HTERT RPE-1 (cell line): ENCODE measurements around the gene DAB1.

Experiments
- in situ Hi-C: fragments of 300-500 bp; cut with MboI; formaldehyde crosslinking; loops from 4 replicates; pipeline ENCODE4 v1.14.3; 2020; ENCODE audit warnings: low sequenced_read_pairs

Gene DAB1

DNA sequence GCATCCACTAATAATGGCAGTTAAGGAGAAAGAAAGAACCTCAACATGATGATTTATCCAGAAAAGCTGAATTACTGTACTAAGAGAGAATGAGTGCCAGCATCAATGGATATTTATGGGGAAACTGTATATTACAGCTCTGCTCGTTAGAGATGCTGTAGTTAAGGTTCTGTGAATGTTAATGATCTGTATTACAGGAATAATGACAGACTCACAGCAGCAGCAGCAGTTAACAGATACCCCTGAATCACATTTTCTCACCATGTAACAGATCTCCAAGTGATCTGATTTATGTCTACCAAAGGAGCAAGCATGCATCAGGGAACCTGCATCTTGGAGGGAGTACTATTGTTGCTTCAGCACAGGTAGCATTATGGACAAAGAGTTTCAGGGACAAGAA is 377.4 kb downstream of the DAB1 start:
- in situ Hi-C loops, result no loop called here

DNA sequence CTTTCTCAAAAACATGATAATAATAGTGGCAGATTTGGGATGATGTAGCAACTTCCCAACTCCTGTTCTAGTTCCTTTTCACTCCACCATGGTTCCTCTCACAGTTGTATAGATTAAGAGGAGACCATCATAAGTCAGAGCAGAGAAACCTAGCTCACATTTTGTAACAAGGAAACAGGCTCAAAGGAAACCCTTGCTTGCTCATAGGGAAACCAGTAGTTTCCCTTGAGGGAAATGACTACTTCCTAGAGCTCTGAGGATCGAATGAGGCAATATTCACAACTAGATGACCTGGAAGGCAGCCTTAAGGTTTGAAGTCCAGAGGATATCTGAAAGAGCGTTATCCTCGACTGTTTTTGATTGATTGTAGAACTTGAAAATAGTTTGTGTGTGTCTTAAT is 382.0 kb downstream of the DAB1 start:
- in situ Hi-C loops, result no loop called here

DNA sequence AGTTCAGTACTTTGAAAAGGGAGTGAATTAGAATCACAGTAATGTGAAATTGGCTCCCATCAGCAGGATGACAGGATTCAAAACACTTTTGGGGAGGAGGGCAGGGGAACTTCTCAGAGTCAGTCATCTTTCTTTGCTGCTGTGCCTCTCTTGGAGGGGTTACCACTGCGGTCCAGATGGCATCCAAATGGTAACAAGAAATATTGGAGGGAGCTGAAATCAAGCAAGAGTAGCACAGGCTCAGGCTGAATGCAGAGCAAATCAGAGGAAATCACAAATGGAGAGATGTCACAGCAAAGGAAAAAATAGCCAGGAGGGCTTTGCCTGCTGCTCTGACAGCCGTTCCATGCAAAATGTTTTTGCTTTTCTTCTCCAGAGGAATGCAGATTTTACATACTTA is 383.0 kb downstream of the DAB1 start:
- in situ Hi-C loops, result no loop called here

DNA sequence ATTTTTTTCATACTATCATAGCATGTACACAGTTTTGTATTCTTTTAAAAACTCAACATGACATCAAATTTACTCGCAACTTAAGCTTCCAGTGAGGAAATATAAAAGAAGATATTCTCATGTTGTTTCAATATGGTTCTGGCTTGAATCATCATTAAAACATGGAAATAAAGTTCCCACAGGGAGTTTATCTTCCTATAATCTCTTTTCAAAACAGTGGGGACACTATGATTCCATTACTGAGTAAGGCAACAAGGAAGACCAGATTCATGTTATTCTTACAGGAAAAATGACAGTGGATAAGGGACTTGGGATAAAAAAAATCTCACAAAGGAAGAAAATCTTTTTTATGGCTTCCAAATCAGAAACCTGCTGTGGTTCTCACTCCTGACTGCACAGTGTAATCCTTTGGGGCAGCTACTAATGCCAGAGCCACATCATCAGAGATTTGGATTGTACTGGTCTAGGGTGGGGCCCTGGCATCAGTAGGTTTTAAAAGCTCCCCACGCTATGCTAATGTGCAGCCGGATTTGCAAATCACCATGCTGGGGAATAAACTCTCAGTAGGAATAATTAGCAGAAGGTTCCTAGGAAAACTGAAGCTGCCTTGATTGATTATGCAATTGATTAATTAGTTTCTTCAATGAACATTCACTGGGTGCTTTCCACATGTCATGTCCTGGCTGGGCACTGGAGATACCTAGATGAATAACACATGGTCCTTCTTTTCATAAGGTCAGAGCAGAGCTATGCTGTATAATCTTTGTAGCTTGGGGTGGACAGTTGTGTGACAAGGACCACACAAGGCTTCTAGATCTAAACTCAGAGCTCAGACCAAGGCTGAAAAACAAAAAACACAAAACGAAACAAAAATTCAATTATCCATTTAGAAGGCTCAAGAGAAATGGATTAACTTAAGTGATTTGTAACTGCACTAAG is 386.9 kb downstream of the DAB1 start:
- in situ Hi-C loops, result no loop called here

- in situ Hi-C loops, result no loop called here
Measured at GRCh38 chr1:57034713-57035112, 389.1 kb downstream of the DAB1 start.

DNA sequence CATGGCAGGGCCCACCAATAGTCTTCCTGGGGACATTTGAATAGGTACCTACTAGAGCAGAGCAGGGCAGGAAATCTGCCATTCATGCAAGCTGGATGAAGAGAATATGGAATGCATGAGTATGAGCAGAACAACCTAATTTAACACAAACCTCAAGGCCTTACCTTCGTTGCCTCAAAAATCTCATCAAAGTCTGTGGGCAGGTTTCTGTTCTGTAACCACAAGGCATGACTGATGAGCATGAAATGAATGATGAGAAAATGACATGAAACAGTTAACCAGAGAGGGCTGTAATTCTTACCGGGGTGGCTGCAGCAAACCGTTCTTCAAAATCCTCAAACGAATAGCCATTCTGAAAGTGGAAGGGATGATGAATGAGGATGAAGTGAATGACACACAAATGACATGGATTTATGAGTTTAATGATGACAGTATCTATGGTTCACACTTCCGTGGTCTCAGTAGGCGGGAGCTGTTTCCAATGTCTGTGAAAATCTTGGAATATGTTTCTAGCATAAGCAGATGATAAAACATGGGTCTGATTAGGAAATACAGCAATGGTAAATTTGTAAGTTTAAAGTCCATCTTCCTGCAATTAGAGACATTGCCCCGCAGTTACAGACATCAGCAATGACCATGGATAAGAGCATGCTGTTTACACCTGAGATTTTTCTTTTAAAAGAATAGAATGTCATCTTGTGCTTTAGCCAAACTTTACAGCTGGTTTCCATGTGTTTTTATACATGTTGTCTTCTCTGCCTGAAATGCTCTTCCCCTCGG is 390.4 kb downstream of the DAB1 start:
- in situ Hi-C loops, result no loop called here

- in situ Hi-C loops, result no loop called here
Measured at GRCh38 chr1:57026624-57027354, 397.1 kb downstream of the DAB1 start.

- in situ Hi-C loops, result no loop called here
Measured at GRCh38 chr1:57024855-57025254, 399.0 kb downstream of the DAB1 start.

- in situ Hi-C loops, result no loop called here
Measured at GRCh38 chr1:57024428-57024827, 399.4 kb downstream of the DAB1 start.

- in situ Hi-C loops, result no loop called here
Measured at GRCh38 chr1:57020216-57020615, 403.6 kb downstream of the DAB1 start.

- in situ Hi-C loops, result no loop called here
Measured at GRCh38 chr1:57019236-57019839, 404.5 kb downstream of the DAB1 start.

GRCh38 chr1:57018119-57018518 is 405.7 kb downstream of the DAB1 start:
- in situ Hi-C loops, result no loop called here

GRCh38 chr1:57017717-57018116 is 406.1 kb downstream of the DAB1 start:
- in situ Hi-C loops, result no loop called here

GRCh38 chr1:57017200-57017599 is 406.7 kb downstream of the DAB1 start:
- in situ Hi-C loops, result no loop called here

DNA sequence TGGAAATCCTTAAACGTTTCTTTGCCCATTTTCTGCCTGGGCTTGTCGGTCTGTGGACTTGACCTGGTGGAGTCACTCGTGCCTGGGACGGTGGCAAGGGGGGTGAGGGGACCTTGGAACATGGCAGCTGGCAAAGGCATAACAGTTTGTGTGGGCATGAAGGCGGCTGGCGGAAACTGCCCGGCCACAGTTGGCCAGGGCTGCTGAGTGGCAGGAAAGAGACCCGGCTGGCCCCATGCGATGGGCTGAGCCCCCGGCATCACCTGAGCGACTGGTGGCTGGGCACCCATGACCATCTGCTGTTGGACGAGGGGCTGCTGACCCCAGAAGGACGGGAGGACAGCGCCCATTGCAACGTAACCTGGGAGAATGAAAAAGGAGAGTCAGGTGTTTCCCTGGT is 408.8 kb downstream of the DAB1 start:
- in situ Hi-C loops, result no loop called here

DNA sequence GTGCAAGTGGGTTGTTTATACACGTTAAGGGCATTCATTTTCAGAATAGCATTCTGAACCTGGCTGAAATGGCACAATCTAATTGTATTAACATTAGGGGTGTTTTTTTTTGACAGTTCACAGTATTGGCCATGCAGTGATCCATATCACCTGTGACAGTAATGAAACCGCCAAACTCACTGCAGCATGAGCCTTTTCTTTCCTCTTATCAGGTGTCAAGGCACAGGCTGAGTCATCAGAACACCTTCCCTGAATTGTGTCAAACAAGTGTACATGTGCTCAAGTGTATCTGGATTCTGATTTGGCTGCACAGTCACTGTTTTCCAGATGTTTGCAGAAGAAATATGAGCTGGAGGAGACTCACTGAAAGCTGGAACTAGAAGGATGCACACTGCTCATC is 410.3 kb downstream of the DAB1 start:
- in situ Hi-C loops, result no loop called here

GRCh38 chr1:57012315-57012714 is 411.5 kb downstream of the DAB1 start:
- in situ Hi-C loops, result no loop called here

GRCh38 chr1:57010511-57010910 is 413.3 kb downstream of the DAB1 start:
- in situ Hi-C loops, result no loop called here

GRCh38 chr1:57007948-57008347 is 415.9 kb downstream of the DAB1 start:
- in situ Hi-C loops, result no loop called here

- in situ Hi-C loops, result no loop called here
Measured at GRCh38 chr1:57007472-57007871, 416.4 kb downstream of the DAB1 start.
